Measurements from ENCODE around the gene XIRP1.

Gene XIRP1

GRCh38 chr3:39142067-39142466 is 50.3 kb downstream of the XIRP1 start:
- Histone ChIP-seq H3K9me3 (replicated peaks in 1 of 11) (no peaks in the 10 kb centered on the region), H3K4me1 (peaks cover 66 to 88% (median 82%) of the 10 kb centered on the region in 10 experiments), H3K4me2 (peak overlapping the region; percentile 60 to 99 (median 78)), H3K4me3 (no peak overlapping the region; a peak in 1 of 20 replicates), H3K9ac (peak overlapping the region in 6 of 11 experiments; percentile 4 to 48 (median 26); a peak in 10 of 22 replicates), H4K20me1 (peaks cover 48 to 96% (median 65%) of the 10 kb centered on the region in 11 experiments), H3K36me3 (peaks cover 60 to 89% (median 72%) of the 10 kb centered on the region in 11 experiments), H3K27ac (peak overlapping the region in 6 of 11 experiments; percentile 17 to 49 (median 28); a peak in 8 of 22 replicates), H3K27me3 (no peaks in the 10 kb centered on the region)
- no peak for TF ChIP-seq Cebpa-rat (IDR thresholded peaks at IDR 0.05)

DNA sequence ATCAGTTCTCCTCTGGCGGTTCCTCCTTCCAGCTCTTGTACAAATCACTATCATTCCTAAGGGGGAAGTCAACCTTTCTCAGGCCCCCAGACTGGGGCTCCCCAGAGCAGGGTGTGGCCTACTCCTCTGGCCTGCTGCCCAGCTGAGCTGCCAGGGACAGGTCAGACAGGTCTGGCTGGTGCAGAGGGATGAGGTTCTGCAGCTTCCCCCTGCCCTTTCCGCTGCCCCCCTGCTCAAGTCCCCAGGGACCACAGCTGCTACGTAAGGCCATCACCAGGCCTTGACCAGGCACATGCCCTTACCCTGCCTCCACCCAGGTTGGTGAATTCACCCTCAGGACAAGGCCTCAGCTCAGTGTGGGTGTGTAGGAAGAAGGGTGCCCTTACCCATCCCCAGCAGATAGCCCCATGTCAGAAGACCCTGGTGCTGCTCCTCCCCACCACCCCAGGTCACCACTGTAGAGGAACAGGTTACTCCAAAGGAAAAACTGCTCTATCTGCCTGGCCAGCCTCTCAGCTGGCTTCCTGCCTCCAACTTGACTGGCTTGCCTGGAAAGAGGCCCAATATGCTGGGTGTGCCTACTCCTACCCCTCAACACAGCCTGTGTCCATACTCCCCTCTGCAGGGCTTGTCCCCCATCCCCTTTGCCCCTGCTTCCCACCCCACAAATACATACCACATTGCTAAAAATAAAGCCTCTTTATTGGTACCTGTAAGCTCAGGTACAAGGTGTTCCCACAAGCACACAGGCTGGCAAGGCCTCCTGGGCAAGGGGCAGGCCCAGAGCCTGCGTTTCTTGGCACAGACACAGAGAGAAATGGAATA is 51.0 kb downstream of the XIRP1 start:
- peak overlapping the region in 7 of 11 experiments; percentile 8 to 49 (median 31); a peak in 8 of 22 replicates for H3K27ac ChIP-seq
- no peak overlapping the region; a peak in 1 of 20 replicates for H3K4me3 ChIP-seq
- H4K20me1 ChIP-seq: peaks cover 44 to 97% (median 58%) of the 10 kb centered on the region in 11 experiments
- peaks cover 60 to 87% (median 71%) of the 10 kb centered on the region in 11 experiments for H3K36me3 ChIP-seq
- peaks cover 59 to 81% (median 75%) of the 10 kb centered on the region in 10 experiments for H3K4me1 ChIP-seq
- H3K9ac ChIP-seq: peak overlapping the region in 9 of 11 experiments; percentile 8 to 48 (median 20); a peak in 8 of 22 replicates
- H3K4me2 ChIP-seq: peak overlapping the region; percentile 60 to 99 (median 78)
- no peaks in the 10 kb centered on the region for H3K27me3 ChIP-seq
- no peak for TF ChIP-seq Cebpa-rat (IDR thresholded peaks at IDR 0.05)
- no peaks in the 10 kb centered on the region for H3K9me3 ChIP-seq (replicated peaks in 1 of 11)

GRCh38 chr3:39140341-39140971 is 51.9 kb downstream of the XIRP1 start:
- Histone ChIP-seq H3K36me3 (peaks cover 54 to 78% (median 65%) of the 10 kb centered on the region in 11 experiments), H3K27ac (peak overlapping the region in 2 of 11 experiments; percentile 4 to 47; a peak in 1 of 22 replicates), H3K4me3 (no peak overlapping the region), H3K9ac (no peak overlapping the region), H3K9me3 (replicated peaks in 1 of 11) (no peaks in the 10 kb centered on the region), H3K27me3 (no peaks in the 10 kb centered on the region), H3K4me2 (peak overlapping the region; percentile 60 to 99 (median 78)), H4K20me1 (peaks cover 41 to 90% (median 54%) of the 10 kb centered on the region in 11 experiments), H3K4me1 (peaks cover 50 to 72% (median 66%) of the 10 kb centered on the region in 10 experiments)
- no peak for TF ChIP-seq Cebpa-rat (IDR thresholded peaks at IDR 0.05)

DNA sequence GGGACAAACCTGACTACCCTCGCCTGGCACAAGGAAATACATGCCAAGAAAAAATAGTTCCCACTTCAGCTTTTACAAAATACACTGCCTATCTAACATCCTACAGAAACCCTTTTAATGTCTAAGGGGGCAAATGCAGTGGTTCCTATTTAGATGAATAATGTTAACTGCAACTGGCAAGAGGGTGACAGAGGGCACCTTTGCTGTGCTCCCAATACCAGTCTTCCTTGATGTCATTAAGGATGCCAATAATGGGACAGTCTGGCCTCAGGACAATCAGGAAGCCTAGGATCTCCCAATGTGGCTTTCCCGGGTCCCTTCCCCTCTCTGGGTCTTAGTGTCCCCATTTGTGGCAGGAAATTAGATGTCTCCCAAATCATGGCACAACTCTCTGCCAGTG is 53.0 kb downstream of the XIRP1 start:
- Histone ChIP-seq H4K20me1 (peaks cover 36 to 80% (median 45%) of the 10 kb centered on the region in 11 experiments), H3K4me2 (peak overlapping the region in 3 of 11 experiments; percentile 75 to 82 (median 77); a peak in 5 of 22 replicates), H3K4me1 (peaks cover 40 to 62% (median 56%) of the 10 kb centered on the region in 10 experiments), H3K27me3 (no peaks in the 10 kb centered on the region), H3K27ac (no peak overlapping the region), H3K4me3 (no peak overlapping the region), H3K9ac (no peak overlapping the region), H3K9me3 (replicated peaks in 1 of 11) (no peaks in the 10 kb centered on the region), H3K36me3 (peaks cover 44 to 68% (median 55%) of the 10 kb centered on the region in 11 experiments)
- TF ChIP-seq Cebpa-rat (IDR thresholded peaks at IDR 0.05): no peak

DNA sequence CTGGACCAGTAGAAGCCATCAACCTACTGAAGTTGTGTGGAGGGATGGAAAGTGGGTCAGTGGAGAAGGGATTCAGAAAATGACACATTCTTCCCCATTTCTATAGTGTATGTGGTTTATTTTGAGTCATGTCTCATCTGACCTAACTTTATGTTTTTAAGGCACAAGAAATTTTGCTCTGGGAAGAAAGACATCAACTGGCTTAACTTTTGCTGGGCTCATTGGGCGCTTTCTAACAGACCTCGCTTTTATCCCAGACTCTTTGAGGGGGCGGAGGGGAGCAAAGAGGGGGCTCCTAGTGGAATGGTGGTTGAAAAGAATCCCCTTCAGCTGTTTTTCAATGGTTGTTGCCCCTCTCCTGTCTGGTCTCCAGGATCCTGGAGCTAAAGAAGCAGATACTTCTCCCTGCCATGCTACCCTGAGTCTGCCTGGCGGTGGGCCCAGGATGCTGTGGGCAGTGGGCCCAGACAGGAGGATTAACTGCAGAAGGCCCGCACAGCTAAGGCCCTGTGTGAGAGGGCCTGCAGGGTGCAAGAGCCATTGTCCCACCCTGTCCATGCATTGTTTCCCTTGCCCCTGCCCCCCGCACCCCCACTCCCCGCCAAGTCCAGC is 53.5 kb downstream of the XIRP1 start:
- Histone ChIP-seq H3K4me1 (peaks cover 35 to 57% (median 51%) of the 10 kb centered on the region in 10 experiments), H4K20me1 (peaks cover 31 to 75% (median 40%) of the 10 kb centered on the region in 11 experiments), H3K4me3 (no peak overlapping the region), H3K27me3 (no peaks in the 10 kb centered on the region), H3K4me2 (peak overlapping the region in 6 of 11 experiments; percentile 36 to 82 (median 64); a peak in 11 of 22 replicates), H3K27ac (peak overlapping the region in 3 of 11 experiments; percentile 48 to 53 (median 50); a peak in 5 of 22 replicates), H3K36me3 (peaks cover 38 to 62% (median 50%) of the 10 kb centered on the region in 11 experiments), H3K9me3 (replicated peaks in 1 of 11) (no peaks in the 10 kb centered on the region), H3K9ac (peak overlapping the region in 1 of 11 experiments; percentile 45; a peak in 1 of 22 replicates)
- TF ChIP-seq Cebpa-rat (IDR thresholded peaks at IDR 0.05): no peak

GRCh38 chr3:39137991-39138803 is 54.2 kb downstream of the XIRP1 start:
- Histone ChIP-seq H3K4me1 (peaks cover 28 to 50% (median 43%) of the 10 kb centered on the region in 10 experiments), H3K27me3 (no peaks in the 10 kb centered on the region), H3K9ac (no peak overlapping the region), H4K20me1 (peaks cover 24 to 68% (median 33%) of the 10 kb centered on the region in 11 experiments), H3K4me2 (peak overlapping the region in 6 of 11 experiments; percentile 36 to 82 (median 64); a peak in 7 of 22 replicates), H3K36me3 (peaks cover 31 to 55% (median 42%) of the 10 kb centered on the region in 11 experiments), H3K27ac (no peak overlapping the region), H3K4me3 (no peak overlapping the region), H3K9me3 (replicated peaks in 1 of 11) (no peaks in the 10 kb centered on the region)
- no peak for TF ChIP-seq Cebpa-rat (IDR thresholded peaks at IDR 0.05)

DNA sequence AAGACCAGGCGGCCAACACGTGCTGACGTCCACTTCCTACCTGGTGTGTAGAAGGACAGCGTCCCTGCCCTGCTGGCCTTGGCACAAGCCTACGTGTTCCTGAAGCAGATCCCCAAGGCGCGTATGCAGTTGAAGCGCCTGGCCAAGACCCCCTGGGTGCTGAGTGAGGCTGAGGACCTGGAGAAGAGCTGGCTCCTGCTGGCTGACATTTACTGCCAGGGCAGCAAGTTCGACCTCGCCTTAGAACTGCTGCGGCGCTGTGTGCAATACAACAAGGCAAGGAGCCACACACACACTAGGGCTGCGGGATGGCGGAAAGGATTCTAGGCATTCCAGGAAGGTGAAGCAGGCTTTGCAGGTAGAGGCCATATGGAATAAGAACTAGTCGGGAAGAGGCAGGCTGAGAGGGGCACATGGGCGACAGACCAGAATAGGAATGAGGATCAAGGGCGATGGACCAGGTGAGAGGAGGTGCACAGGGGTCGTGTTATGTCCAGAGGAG is 54.9 kb downstream of the XIRP1 start:
- no peak overlapping the region for H3K4me3 ChIP-seq
- H3K4me1 ChIP-seq: peaks cover 22 to 44% (median 37%) of the 10 kb centered on the region in 10 experiments
- peaks cover 17 to 61% (median 26%) of the 10 kb centered on the region in 11 experiments; a peak in 21 of 22 replicates for H4K20me1 ChIP-seq
- no peak overlapping the region for H3K27ac ChIP-seq
- H3K36me3 ChIP-seq: peaks cover 24 to 48% (median 35%) of the 10 kb centered on the region in 11 experiments
- H3K9me3 ChIP-seq (replicated peaks in 1 of 11): no peaks in the 10 kb centered on the region
- H3K4me2 ChIP-seq: no peak overlapping the region
- TF ChIP-seq Cebpa-rat (IDR thresholded peaks at IDR 0.05): no peak
- H3K27me3 ChIP-seq: no peaks in the 10 kb centered on the region
- H3K9ac ChIP-seq: no peak overlapping the region

Data from BLaER1 treated with 17β-estradiol and CSF1 and Interleukin-3, amounts not matched to agents 10 nM and 100 nM (cell line).